NCI-H1930 (cell line): ENCODE measurements around the gene ZNF554.
"Not testable (repeated sequence)": the region's sequence is repeated elsewhere in the genome, so short reads cannot be mapped to it uniquely, and the experiment has no call there.

Experiments
- DNase-seq, 2 experiments: peaks; one replicate each; lab custom pipeline; 2025; lab: John Stamatoyannopoulos, UW

ZNF554 gene

DNA sequence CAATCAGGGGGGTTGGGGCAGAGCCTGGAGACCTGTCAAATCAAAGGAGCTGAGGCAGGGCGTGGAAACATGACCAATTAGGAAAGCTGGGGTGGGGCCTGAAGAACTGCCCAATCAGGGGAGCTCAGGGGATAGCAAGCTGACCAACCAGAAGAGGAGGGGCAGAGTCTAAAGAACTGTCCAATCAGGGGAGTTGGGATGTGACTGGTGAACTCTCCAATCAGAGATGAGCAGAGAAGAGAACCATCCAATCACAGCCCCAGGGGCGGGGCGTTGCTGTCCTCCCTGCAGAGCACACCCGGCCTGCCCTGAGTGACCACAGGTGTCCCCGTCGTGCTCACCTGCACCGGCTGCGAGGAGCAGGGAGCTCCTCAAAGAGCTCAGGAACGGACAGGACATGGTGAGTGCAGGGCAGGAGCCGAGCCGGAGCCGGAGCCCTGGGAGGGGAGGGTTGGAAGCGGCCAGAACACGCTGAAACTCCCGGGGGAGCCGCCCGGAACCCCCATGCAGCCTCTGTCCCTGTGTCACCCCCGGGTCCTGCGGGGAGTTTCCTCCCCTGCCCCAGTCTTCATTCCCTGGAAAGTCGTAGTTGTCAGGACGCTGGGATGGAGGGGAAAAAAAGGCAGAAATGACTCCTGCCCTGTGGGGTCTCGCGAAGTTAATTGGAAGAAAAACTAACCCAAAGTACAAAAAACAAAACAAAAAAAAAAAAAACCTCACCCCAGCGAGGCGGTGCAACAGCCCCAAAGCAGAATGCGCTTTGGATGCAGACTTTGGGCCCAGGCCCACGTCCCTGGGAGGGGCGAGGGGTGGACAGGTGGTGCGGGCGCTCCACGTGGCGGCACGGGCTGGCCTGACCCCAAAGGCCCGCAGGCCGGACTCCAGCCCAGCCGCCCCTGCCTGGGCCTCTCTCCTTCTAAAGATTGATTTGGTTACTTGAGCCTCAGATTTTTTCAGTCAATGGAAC is 47.6 kb downstream of the ZNF554 start, which contains the start of gene ZNF556:
Gene ZNF556, plus strand, starts transcription at position 311 of the 967 bp plus-strand sequence. Its CDS starts 87 bp downstream, at position 398.
- DNase-seq = no peak

GRCh38 chr19:2869618-2870017 is 50.0 kb downstream of the ZNF554 start:
- no peak for DNase-seq

DNA sequence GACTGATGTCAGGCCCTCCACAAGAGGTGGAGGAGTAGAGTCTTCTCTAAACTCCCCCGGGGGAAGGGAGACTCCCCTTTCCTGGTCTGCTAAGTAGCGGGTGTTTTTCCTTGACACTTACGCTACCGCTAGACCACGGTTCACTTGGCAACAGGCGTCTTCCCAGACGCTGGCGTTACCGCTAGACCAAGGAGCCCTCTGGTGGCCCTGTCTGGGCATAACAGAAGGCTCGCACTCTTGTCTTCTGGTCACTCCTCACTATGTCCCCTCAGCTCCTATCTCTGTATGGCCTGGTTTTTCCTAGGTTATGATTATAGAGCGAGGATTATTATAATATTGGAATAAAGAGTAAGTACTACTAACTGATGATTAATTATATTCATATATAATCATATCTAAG is 52.5 kb downstream of the ZNF554 start:
- DNase-seq = not testable (repeated sequence)

GRCh38 chr19:2877398-2878331 is 58.0 kb downstream of the ZNF554 start:
- DNase-seq = no peak

GRCh38 chr19:2883686-2884439 is 64.2 kb downstream of the ZNF554 start:
- DNase-seq = no peak

DNA sequence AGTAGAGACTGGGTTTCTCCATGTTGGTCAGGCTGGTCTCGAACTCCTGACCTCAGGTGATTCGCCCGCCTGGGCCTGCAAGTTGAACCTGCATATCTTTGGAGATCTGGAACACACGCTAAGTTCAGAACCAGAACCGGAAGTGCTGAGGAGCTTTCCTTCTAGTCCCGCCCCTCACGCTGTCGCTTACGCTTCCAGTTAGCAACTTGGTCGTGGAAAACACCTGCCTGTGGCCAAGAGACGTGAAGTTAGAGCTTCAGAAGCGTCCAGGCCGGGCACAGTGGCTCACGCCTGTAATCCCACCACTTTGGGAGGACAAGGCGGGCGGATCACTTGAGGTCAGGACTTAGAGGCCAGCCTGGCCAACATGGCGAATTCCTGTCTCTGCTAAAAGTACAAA is 66.1 kb downstream of the ZNF554 start:
- DNase-seq = no peak
